Measurements from ENCODE around the gene TMEM143. TPM values are rescaled to one million over a fixed set of nuclear protein-coding genes. Genes with fewer than 3 reads are reported as not detected.

The TMEM143 gene
- total and polyA plus RNA-seq, 2 of the 8 experiments (the other 6 are each of a cell fraction or from before 2014, with no cell fraction given) = 14.2 to 19.1 TPM

DNA sequence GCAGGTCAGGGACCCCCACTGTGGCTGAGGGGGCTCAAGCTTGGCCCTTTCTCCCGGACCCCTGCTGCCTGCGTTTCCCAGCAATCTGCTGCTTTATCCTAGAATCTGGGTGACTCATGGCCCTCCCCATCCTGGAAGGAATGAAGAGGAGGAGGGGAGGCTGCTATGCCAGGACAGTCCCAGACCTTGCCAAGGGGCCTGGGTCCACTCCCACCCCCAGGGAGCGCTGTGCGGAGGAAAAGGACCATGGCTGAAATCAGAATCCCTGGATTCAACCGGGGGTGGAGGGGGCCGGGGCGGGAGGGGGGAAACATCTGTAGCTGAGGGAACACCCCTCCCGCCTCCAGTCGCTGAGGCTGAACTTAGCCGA is 73.4 kb downstream of the TMEM143 start (continued):
- no peak for TF ChIP-seq SP2 (IDR thresholded peaks at IDR 0.05; ENCODE audit: low read length)
- no peak for TF ChIP-seq POU5F1 (IDR thresholded peaks at IDR 0.05; ENCODE audit: low read depth, low read length)
- no peak for TF ChIP-seq ZNF274 (IDR thresholded peaks at IDR 0.05; ENCODE audit: borderline replicate concordance, extremely low read depth, low read length)
